Renal cortical epithelial cell (primary cell): ENCODE data around the gene BEND5. TPM values are rescaled to one million over a fixed set of nuclear protein-coding genes. Genes with fewer than 3 reads are reported as not detected.
A peak's percentile ranks its signal among the peaks of the same experiment; 100 is the strongest.

Source experiments
- DNase-seq: peaks from one replicate; pipeline ENCODE4 v3.0.0-alpha.2; 2011; ENCODE audit warnings: low read depth
- total RNA-seq: library from RNA; depleted of rRNA; stranded (reverse); fragments of >200 nt; gene quantifications from 2 replicates; pipeline ENCODE4 v1.2.3, GENCODE V29; 2014

The BEND5 gene
- total RNA-seq, 1 donor from 2014 or later = 6.0 TPM

DNA sequence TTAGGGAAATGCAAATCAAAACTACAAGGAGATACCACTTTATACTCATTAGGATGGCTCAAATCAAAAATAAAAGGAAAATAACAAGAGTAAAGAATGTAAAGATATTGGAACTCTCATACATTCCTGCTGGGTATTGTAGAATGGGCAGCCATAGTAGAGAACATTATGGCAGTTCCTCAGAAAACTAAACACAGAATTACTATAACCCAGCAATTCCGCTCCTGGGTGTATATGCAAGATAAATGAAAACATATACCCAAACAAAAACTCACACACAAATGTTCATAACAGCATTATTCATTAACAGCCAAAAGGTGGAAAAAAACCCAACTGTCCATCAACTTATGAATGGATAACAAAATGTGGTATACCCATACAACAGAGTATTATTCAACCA, 11.4 kb downstream of the BEND5 start:
- DNase-seq = no peak

DNA sequence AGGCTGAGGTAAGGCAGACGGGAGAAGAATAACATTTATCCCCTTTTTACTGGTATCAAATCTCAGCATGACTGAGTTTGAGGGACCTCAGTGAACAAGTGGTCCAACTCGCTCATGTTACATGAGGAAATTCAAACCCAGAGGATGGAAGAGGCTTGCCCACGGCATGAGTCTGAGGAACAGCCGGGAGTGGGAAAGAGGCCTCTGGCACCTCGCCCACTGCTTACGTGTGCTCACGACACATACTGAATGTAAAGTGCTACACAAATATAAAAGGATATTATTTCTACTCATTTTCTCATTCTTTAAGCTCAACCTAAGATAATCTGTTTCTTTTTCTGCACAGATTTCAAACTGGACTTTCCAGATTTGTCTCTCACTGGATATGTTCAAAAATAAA, 14.7 kb downstream of the BEND5 start:
- no peak for DNase-seq

DNA sequence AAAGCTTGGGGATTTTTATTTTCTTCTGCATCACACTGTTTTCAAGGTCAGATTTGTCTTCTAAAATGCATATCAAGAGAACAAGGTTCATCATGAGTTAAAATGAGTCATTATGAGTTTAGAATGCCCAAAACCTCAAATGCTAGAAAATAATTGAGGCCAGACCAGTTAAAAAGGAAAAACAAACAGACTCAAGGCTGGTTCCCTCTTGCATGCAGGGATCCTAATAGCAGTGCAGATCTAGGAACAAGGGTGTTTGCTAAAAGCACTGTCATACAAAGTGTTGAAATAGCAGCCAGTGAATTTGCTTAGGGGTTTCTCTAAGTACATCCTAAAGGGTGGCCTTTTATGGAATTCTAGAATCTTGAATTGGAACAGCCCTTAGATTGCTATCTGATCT, 15.3 kb downstream of the BEND5 start:
- DNase-seq = peak; percentile 63

DNA sequence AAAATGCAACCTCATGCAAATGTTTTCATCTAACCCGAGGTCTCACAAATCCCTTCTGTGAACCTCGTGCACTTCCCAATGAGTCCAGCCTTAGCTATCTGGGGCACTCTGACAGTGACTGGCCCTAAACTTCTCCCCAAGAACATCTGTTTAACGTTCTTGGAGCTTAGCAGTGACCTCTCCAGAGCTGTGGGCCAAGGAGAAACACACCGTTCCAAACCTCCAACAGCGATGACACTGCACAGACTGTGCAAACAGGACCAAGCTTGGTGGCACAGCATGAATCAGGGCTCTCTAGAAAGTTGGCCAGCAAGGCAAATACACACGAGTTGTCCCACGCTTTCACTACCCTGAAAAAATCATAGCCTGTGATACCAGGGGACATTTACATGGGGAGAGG, 15.8 kb downstream of the BEND5 start:
- no peak for DNase-seq

DNA sequence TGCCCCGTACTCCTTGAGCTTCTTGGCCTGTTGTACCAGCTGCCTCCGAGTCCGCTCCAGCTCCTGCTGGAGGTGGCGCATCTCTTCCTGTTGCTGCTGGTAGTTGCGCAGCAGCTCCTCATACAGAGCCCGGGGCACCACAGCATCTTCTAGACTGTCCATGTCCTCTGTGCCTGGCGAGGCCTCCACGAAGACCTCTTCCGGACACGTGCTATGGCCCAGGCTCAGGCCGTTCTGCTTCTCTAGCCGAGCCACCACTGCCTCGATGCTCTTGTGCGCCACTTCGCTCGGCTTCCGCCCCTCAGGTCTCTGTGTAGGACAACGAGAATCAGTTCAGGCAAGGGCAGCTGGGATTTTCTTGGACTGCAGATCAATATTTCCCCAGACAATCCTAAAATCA, 17.7 kb downstream of the BEND5 start:
- DNase-seq = no peak

DNA sequence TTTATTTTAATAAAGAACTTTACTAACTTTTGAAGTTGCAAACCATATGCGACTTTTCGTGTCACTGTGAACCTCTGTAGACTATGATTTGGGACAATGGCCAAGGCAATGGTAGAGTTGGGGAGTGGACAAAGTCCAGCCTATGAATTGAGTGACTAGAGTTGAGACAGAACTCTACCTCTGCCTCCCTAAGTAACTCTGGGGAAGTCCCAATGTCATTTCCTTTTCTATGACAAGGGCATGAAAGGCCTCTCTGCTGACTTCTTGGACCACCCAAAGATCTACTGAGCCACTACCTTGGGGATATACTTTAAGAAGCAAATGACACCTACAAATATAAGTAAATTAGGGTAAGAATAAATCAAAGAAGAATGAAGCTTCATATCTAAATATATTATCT, 19.3 kb downstream of the BEND5 start:
- no peak for DNase-seq

DNA sequence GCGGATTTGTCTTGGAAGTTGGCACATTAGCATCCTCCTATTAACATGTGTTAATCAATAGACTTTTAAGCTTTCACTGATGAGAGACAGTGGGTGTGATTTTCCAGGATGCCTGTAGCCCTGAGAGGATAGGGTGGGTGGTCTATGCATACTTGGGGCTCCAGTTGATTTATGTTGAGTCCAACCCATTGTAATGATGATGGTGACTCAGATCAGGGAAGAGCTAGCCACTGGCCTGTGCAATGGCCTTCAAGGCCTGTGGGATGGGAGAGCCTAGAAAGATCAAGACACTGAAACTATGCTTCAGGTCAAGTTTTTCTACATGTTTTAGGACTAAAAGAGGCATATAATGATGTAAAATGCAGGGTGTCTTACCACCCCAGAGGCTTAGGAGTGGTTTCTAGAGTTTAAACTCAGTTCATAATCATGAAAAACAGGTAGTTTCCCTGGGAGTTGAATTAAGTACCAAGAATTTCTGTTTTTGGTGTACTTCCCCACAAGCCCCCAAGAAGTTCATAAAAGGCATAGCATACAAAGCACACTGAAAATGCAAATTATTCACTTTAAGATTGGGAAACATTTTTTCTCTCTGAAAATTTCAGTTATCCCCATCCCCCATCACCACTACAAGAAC, 19.9 kb downstream of the BEND5 start:
- no peak for DNase-seq

DNA sequence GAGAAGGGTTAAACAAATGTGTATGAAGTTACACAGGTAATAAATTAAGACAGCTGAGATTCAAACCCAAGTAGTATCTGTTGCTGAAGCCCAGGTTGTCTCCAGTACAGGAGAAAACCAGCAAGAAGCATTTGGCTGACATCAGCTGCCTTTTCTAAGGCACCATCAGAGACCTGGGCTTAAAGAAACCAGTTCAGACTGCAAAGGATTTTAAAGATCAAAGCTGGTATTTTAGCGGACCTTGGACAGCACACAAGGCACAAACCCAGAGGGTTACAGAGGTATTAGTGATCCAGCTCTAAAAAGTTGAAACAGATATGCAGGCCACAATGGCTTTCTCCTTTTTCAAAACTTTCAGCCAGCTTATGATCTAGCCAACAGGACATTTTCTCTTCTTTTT, 23.4 kb downstream of the BEND5 start:
- DNase-seq = no peak

DNA sequence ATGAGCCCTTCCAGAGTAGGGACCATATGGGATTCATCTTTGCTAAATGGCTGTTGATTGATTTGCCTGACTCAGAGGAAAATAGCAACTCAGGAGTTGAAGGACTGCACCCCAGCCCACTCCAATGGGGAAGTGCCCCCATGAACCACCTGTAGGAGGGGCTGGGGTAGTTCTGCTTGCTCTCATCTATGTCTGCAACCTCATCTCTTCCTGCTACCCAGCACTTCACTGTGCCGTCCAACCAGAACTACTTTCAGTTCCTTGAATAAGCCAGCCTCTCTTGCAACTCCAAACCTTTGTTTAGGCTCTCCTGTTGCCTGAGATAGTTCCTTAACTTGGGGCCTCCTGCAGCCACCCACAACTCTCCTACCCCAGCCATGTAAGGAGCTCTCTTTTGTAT, 26.6 kb downstream of the BEND5 start:
- no peak for DNase-seq

DNA sequence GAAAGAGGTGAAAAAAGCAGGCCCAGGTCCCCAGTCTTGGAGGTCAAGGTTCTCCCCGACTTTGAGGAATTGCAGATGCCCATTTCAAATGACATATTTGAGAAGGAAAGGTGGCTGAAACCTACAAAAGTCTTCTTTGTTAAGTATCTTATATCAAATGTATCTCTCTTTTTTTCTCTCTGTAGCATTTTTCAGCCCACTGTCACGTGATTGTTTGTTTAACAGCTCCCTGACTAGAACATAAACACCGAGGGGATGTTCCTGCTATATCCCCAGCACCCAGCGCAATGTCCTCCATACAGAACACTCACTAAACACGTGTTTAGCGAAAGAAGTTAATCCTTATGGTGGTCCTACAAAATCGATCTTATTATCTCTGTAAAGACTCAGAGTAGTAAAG, 27.6 kb downstream of the BEND5 start:
- no peak for DNase-seq

DNA sequence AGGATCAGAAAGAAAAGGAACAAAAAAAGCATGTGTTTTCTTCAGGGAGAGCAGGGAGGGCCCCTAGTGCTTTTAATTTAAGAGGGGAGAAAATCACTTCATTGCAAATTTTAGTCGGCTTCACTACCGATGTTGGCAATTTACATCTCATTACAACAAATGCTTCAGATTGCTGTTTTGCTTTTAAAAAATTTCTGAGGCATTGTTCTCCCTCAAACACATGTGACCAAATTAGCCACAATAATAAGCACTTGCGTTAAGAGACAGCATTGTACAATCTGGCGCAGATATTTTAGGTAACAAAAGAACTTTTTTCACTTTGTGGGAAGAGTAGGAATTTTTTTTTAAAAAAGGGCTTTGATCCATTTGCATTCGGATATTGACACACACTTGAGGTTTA, 29.8 kb downstream of the BEND5 start:
- no peak for DNase-seq

DNA sequence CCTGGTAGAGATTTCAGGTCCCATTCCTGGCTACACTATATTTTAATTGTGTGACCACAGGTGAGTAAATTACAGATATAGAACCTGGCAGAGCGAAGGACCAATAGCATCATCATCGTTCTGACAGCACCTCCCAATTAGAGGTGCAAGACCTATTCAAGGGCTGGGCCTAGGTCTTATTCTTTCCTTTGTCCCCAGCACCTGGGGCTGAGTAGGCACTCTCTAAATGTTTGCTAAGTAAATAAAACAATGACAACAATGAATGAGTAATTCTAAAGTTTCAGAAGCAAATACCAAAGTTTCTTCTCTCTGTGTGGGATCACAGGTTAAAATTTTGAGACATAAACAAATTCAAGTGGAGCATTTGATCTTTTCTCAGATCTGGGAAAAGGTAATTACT, 32.7 kb downstream of the BEND5 start:
- peak; percentile 32 for DNase-seq

DNA sequence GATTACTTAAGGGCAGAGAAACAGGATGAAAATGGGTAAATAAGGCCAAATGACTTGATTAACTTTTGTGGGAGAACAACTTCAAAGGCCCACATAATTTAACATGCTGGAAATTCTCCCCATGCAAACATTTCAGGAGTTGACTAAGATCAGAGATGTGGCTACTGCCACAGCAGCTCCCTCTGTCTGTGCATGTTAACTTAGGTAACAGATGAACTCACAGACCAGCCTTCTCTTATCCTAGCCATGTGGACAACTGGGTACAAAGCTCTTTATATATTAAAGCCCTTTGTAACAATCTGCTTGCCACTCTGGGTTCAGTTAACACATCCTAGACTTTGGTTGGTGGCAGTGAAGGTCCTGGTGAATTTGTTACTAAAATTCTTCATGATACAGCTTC, 33.2 kb downstream of the BEND5 start:
- DNase-seq = no peak

DNA sequence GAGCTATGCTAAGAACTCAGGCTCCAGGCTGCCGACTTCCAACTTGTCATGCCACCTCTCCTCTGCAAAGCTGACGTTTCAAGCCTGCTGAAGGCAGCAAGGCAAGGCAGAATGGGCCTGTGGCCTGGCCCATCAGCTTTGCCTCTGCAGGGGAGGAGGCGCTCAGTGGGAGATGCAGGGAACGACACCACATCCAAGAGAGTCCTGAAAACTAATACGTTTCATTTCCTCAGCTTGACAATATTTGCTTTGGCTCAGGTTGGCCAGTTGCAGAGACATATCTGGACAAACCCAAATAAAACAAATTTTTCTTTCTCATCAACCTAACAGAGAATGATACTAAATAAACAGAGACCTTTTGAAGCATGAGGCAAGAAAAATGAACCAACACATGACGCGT, 35.3 kb downstream of the BEND5 start:
- DNase-seq = no peak

DNA sequence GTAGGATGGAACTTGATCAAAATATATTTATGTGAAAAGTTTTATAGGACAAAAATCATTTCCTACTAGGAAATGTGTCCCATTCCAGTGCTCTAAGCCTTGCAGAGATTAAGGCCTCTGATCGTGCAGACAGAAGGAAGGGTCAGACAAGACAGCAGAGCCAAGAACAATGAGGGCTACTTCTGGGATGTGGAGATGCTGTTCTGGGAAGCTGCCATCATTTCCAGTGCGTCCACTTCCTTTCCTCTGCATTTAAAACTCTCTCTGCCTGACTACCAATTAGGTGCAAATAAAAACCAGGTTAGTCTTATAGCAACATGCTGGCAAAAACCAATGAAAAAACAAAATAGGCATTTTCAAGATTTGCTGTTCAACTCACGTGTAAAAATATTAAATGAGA, 36.1 kb downstream of the BEND5 start:
- no peak for DNase-seq

DNA sequence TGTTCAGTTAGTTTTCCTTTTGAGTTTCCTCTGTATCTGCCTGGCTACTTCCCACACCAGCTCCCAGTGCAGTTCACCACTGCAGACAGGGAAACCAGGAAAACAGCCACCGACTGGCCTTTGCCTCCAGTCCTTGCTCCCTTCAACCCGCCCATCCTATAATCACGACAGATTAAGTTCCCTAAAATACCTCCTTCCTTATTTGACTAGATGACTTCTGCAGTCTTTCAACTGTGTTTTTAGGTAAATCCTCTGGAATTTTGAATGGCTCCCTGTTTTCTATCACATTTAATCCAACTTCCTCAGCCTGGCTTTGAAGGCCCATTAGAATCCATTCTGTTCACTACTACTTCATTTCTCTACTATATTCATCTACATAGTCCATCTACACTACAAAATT, 37.6 kb downstream of the BEND5 start:
- DNase-seq = no peak

DNA sequence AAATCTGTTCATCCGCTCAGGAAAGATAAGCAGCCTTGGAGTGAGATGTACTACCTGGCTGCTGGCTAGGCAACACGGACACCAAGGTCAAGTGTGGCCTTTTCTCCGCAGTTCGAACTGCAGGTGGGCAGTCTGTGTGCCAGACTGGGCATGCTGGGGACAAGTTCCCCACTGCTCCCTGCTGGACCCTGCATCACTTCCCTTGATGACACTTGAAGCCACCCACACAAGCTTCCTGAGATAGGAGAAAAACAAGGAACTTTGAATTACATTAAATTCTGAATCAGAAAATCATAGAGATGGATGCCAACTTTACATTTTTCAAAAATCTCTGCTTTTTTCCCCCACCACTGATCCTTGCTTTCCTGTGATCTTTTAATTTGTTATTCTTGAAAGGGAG, 38.3 kb downstream of the BEND5 start:
- no peak for DNase-seq

DNA sequence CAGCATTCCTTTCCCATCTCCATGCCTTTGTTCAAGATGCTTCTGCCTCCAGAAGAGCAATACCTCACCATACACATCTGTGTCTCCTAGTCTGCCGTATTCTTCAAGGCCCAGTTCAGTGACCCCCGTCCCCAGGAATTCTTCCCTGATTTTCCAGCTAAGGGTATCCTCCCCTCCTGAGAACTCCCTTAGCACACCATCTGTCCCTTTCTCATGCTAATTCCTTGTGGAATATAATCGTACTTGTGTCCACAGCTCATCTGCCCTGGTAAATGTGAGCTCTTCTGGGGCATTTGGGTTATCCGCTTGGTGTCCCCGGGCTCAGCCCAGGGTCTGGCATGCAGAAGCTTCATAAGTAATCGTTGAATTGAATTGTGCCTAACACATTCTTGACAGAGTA, 40.9 kb downstream of the BEND5 start:
- no peak for DNase-seq

DNA sequence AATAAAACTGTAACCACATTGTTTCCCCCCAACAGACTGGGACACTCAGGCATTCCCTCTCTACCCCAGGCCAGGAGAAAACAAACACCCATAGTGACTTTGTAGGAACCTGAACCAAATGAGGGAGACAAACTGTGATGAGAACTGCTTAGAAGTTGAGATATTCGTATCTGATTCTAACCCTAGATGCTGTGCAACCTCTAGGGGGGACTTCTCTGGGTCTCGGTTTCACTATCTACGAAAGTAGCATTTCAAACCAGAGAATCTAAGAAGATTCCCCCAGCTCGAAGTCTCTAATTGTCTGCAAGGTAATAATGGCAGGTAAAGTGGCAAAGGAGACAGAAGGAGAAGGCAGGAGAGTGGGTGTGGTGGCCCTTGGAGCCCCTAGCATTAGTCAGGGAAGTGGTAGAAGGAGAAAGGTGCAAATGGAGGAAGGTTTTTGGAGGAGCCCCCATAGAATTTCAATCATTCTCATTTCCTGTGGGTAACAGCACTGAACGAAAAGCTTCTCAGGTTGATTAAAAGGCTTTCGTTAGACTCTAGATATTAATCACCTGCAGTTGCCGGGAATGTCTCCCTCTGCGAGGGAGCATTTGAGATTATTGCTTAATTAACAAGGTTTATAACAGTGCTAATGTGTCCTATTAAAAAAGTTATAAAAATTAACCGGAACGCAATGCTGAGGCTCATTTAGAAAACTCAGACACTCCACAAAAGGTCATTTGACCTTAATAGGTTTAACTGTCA, 46.4 kb downstream of the BEND5 start:
- no peak for DNase-seq

DNA sequence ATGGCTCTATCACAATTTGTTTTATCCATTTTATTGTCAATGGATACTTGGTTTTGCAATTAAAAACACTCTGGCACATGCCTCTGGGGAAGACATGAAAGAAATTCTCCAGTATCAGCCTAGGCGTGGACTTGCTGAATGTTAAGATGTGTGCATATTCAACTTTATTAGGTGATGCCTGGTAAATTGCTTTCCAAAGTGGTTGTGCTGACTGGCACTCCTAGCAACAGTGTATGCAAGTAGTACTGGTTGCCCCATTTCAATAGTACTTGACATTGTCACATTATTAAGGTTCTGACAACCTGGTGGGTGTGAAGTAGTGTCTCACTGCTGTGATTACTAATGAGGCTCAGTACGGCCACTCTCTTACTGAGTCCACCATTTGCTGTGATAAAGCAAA, 48.1 kb downstream of the BEND5 start:
- peak; percentile 3 for DNase-seq

DNA sequence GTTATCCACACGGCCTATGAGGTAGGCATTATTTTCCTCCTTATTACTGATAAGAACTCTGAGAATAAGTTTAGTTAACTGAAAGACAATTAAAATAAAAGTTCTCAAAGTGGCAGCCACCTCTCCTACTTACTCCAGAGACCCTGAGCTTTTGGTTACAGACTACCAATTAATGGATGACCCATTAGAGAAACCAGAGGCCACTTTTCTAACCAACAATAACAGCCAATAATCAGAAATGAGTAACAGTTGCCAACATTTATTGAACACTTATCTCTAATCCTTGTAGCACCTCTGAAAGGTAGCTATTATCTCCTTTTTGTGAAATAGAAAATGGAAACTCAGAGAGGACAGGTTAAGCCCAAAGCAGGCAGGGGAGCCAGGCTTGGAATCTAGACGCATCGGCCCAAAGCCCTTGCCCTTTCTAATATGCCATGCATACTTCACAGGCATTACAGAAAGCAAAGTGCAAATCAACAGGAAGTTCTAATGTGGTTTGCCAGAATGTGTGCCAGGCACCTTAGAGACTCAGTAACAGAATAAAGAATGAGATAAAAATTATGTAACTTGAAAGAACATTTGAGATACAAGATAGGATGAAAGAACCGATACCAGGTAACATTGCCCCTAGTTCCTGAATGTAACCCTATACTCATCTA, 50.0 kb downstream of the BEND5 start:
- DNase-seq = peak; percentile 41

DNA sequence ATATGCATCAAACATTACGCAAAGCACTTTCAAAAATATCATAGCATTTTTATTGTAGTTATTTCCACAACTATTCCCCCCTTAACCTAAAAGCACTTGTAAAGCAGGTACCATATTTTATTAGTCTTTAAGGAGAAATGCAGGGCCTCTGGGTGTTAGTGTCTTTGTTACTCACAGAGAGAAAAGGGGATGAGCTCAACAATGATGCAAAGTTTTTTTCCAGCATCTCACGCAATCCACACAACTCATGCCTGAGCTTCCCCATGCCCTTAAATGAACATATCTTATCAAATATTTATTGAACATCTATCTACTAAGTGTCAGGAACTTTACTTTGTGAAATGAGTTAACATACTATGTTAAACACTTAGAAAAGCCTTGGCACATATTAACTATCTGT, 50.6 kb downstream of the BEND5 start:
- DNase-seq = peak; percentile 26

DNA sequence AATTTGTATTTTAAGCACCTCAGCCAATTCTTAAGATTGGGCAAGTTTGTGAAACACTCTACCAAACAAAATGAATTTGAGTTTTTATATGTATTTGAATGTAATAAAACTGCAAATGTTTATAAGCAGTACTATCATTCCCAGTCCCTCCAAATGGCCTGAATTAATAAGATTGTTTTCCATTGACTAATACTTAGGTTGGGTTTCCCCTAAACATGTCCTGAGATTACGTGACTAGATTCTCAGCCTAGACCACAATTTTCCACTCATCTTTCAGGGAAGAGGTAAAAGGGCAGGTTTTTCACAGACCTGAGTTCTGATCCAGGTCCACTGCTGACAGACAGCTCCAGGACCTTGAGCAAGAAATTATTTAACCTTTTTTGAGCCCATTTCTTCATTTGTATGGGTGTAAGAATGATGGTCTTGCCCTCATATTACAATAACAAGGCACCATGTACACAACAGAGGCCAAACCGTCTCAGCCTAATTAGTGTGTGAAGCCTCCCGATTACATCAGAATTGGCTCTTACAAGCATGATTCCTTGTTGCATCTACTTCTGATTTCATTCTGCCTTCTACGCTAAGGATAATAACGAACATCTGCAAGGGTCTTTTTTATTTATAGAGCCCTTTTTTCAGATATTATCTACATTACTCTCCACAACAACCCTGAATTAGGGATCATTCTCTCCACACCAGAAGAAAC, 51.2 kb downstream of the BEND5 start:
- peak; percentile 67 for DNase-seq
